VCaP (cell line): ENCODE data around the gene CALR.

Source experiments
- H3K27ac ChIP-seq: fragments of 450-650 bp; 2 replicates; pipeline ENCODE4 v1.5.1; 2017
- CTCF ChIP-seq: fragments of 450-650 bp; conservative IDR thresholded peaks from 2 replicates; pipeline ENCODE4 v1.5.1; 2017; ENCODE audit warnings: mild to moderate bottlenecking, moderate library complexity

The CALR gene

GRCh38 chr19:12959481-12959880 lies 21.1 kb downstream of the CALR start:
- no peak overlapping the region for H3K27ac ChIP-seq
- no peak for TF ChIP-seq CTCF

- TF ChIP-seq CTCF = peak; percentile 98
- peak overlapping the region; percentile 63 for H3K27ac ChIP-seq
Observed at GRCh38 chr19:12965017-12965811, 26.8 kb downstream of the CALR start.

- TF ChIP-seq CTCF = no peak
- H3K27ac ChIP-seq = peak overlapping the region; percentile 63
Observed at GRCh38 chr19:12965812-12966135, 27.4 kb downstream of the CALR start.

GRCh38 chr19:12967907-12968306 lies 29.5 kb downstream of the CALR start:
- TF ChIP-seq CTCF = no peak
- no peak overlapping the region for H3K27ac ChIP-seq

GRCh38 chr19:12969292-12969988 lies 31.0 kb downstream of the CALR start, which contains the start of gene DAND5:
TSS of gene DAND5 (plus strand) at chr19:12969576. CDS start at chr19:12969661, 85 bp downstream.
- no peak for TF ChIP-seq CTCF
- H3K27ac ChIP-seq = no peak within 1 kb of the TSS

GRCh38 chr19:12970070-12970820 lies 31.8 kb downstream of the CALR start:
- no peak for TF ChIP-seq CTCF
- H3K27ac ChIP-seq = no peak overlapping the region

- no peak for TF ChIP-seq CTCF
- no peak overlapping the region for H3K27ac ChIP-seq
Observed at GRCh38 chr19:12973236-12973635, 34.8 kb downstream of the CALR start.
